ENCODE measurements around the gene USP35. TPM values are rescaled to one million over a fixed set of nuclear protein-coding genes. Genes with fewer than 3 reads are reported as not detected.

Gene USP35
- total RNA-seq, 1 experiment from 2014 or later: 11.8 TPM

DNA sequence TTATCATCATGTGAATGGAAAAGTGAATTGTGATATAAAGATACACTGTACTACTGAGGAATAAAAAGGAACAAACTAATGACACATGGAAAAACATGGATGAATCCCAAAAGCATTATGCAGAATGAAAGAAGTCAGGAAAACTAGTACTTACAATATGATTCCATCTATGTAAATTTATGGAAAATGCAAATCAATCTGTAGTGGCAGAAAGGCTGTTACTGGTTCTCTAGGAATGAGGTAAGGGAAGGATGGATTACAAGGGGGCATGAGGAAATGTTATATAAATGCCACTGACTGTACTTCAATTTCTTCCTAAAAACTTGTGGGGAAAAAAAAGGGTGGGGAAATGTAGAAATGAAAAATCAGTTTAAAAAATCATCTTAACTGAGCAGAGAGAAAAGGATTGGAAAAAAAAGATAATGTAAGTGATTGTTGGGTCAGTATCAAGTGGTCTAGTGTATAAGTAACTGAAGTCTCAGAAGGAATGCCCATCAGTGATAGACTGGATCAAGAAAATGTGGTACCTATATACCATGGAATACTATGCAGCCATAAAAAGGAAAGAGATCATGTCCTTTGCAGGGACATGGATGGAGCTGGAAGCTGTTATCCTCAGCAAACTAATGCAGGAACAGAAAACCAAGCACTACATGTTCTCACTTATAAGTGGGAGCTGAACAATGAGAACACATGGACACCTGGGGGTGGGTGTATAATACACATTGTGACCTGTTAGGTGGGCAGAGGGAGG is 48.8 kb downstream of the USP35 start:
- no peaks in the 10 kb centered on the region for H3K36me3 ChIP-seq (ENCODE audit: control insufficient read depth, insufficient read depth, low read length)
- intact Hi-C loops (cut with micrococcal nuclease; ENCODE audit: unreplicated experiment) (no loop called here), in situ Hi-C loops (cut with HindIII; ENCODE audit: low pct_unique_long_range_greater_than_20kb, low sequenced_read_pairs) (no loop called here)
- ATAC-seq: no peak
- peaks cover 6% of the 10 kb centered on the region; the same call in 1 of the 2 replicates for H3K9me3 ChIP-seq (ENCODE audit: control insufficient read depth, insufficient read depth, low read depth, low read length)
- no peak overlapping the region for H3K4me3 ChIP-seq (ENCODE audit: low read depth in 2 of 2, low read length in 2 of 2)
- no peak for DNase-seq (ENCODE audit: low read depth, low spot score)
- TF ChIP-seq, protein P1, sequence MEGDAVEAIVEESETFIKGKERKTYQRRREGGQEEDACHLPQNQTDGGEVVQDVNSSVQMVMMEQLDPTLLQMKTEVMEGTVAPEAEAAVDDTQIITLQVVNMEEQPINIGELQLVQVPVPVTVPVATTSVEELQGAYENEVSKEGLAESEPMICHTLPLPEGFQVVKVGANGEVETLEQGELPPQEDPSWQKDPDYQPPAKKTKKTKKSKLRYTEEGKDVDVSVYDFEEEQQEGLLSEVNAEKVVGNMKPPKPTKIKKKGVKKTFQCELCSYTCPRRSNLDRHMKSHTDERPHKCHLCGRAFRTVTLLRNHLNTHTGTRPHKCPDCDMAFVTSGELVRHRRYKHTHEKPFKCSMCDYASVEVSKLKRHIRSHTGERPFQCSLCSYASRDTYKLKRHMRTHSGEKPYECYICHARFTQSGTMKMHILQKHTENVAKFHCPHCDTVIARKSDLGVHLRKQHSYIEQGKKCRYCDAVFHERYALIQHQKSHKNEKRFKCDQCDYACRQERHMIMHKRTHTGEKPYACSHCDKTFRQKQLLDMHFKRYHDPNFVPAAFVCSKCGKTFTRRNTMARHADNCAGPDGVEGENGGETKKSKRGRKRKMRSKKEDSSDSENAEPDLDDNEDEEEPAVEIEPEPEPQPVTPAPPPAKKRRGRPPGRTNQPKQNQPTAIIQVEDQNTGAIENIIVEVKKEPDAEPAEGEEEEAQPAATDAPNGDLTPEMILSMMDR (IDR thresholded peaks at IDR 0.05): no peak
- no peak for TF ChIP-seq POLR2AphosphoS5 (IDR thresholded peaks at IDR 0.05; ENCODE audit: low read depth, low read length)
- TF ChIP-seq SIN3A (IDR thresholded peaks at IDR 0.05; ENCODE audit: borderline replicate concordance, insufficient read depth, low read depth, low read length): no peak
- TF ChIP-seq, protein P2, sequence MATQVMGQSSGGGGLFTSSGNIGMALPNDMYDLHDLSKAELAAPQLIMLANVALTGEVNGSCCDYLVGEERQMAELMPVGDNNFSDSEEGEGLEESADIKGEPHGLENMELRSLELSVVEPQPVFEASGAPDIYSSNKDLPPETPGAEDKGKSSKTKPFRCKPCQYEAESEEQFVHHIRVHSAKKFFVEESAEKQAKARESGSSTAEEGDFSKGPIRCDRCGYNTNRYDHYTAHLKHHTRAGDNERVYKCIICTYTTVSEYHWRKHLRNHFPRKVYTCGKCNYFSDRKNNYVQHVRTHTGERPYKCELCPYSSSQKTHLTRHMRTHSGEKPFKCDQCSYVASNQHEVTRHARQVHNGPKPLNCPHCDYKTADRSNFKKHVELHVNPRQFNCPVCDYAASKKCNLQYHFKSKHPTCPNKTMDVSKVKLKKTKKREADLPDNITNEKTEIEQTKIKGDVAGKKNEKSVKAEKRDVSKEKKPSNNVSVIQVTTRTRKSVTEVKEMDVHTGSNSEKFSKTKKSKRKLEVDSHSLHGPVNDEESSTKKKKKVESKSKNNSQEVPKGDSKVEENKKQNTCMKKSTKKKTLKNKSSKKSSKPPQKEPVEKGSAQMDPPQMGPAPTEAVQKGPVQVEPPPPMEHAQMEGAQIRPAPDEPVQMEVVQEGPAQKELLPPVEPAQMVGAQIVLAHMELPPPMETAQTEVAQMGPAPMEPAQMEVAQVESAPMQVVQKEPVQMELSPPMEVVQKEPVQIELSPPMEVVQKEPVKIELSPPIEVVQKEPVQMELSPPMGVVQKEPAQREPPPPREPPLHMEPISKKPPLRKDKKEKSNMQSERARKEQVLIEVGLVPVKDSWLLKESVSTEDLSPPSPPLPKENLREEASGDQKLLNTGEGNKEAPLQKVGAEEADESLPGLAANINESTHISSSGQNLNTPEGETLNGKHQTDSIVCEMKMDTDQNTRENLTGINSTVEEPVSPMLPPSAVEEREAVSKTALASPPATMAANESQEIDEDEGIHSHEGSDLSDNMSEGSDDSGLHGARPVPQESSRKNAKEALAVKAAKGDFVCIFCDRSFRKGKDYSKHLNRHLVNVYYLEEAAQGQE (IDR thresholded peaks at IDR 0.05; ENCODE audit: insufficient read depth in 1 of 2, low read depth in 2 of 2, low read length in 1 of 2): no peak
- TF ChIP-seq TCF7L2 (IDR thresholded peaks at IDR 0.05; ENCODE audit: low read depth, low read length): no peak
- no peaks in the 10 kb centered on the region for H3K27me3 ChIP-seq (ENCODE audit: control insufficient read depth, insufficient read depth, low read length)
- H3K27ac ChIP-seq (ENCODE audit: low read length): no peak overlapping the region
- ChIA-PET CTCF (interaction anchor here (0.6 kb wide), 1 partner anchor 9 kb away, joined by 4 read pairs; no protein-coding TSS in a partner anchor), POLR2A (no interaction called here)
- no peaks in the 10 kb centered on the region for H3K4me1 ChIP-seq (ENCODE audit: control insufficient read depth, insufficient read depth, low read length)
- BruUV-seq (replicated peaks): no TSS peak

DNA sequence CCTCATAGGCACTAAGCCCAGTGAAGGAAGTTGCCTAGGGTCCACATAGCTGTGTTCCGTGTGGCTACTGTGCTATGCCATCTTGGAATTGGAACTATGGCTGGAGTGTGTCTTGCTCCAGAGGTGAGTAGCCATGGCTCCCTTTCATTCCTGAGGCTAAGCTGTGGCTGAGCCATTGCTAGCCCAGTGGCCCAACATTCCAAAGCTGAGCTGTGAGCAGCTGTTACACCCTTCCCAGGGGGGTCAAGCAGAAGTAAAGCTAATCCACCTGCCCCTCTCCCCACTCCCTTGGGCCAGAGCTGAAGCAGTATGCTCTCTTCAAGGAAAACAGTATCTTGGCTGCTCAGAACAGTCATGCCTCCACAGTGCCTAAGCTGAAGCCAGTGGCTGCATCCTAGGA is 51.1 kb downstream of the USP35 start:
- H3K4me3 ChIP-seq (ENCODE audit: low read depth in 2 of 2, low read length in 2 of 2): no peak overlapping the region
- ChIA-PET CTCF (no interaction called here), POLR2A (no interaction called here)
- ATAC-seq: no peak
- intact Hi-C loops (cut with micrococcal nuclease; ENCODE audit: unreplicated experiment) (no loop called here), in situ Hi-C loops (cut with HindIII; ENCODE audit: low pct_unique_long_range_greater_than_20kb, low sequenced_read_pairs) (no loop called here)
- peaks cover 6% of the 10 kb centered on the region; the same call in 1 of the 2 replicates for H3K9me3 ChIP-seq (ENCODE audit: control insufficient read depth, insufficient read depth, low read depth, low read length)
- no peaks in the 10 kb centered on the region for H3K27me3 ChIP-seq (ENCODE audit: control insufficient read depth, insufficient read depth, low read length)
- H3K4me1 ChIP-seq (ENCODE audit: control insufficient read depth, insufficient read depth, low read length): no peaks in the 10 kb centered on the region
- DNase-seq (ENCODE audit: low read depth, low spot score): no peak
- no peaks in the 10 kb centered on the region for H3K36me3 ChIP-seq (ENCODE audit: control insufficient read depth, insufficient read depth, low read length)
- TF ChIP-seq SIN3A (IDR thresholded peaks at IDR 0.05; ENCODE audit: borderline replicate concordance, insufficient read depth, low read depth, low read length) (no peak), TCF7L2 (IDR thresholded peaks at IDR 0.05; ENCODE audit: low read depth, low read length) (no peak), POLR2AphosphoS5 (IDR thresholded peaks at IDR 0.05; ENCODE audit: low read depth, low read length) (no peak)
- TF ChIP-seq, protein P2 (IDR thresholded peaks at IDR 0.05; ENCODE audit: insufficient read depth in 1 of 2, low read depth in 2 of 2, low read length in 1 of 2): no peak
- TF ChIP-seq, protein P1 (IDR thresholded peaks at IDR 0.05): no peak
- no TSS peak for BruUV-seq (replicated peaks)
- H3K27ac ChIP-seq (ENCODE audit: low read length): no peak overlapping the region

Measured in Panc1 (cell line).